WI38 (cell line): ENCODE data around the gene NFATC2.

ENCODE experiments used
- H3K4me3 ChIP-seq: 2 replicates; pipeline ENCODE4 v1.5.1; 2011; ENCODE audit warnings: low read depth, mild to moderate bottlenecking, control low read depth, low read length
- CTCF ChIP-seq: IDR thresholded peaks from 2 replicates; pipeline ENCODE4 v1.5.1; 2012; ENCODE audit warnings: low read depth, mild to moderate bottlenecking, control low read depth, low read length

Gene NFATC2

GRCh38 chr20:51440589-51440988 lies 101.9 kb downstream of the NFATC2 start:
- no peak overlapping the region for H3K4me3 ChIP-seq
- TF ChIP-seq CTCF: no peak

GRCh38 chr20:51439160-51439689 lies 103.3 kb downstream of the NFATC2 start:
- H3K4me3 ChIP-seq: no peak overlapping the region
- TF ChIP-seq CTCF: no peak

- TF ChIP-seq CTCF: no peak
- H3K4me3 ChIP-seq: no peak overlapping the region
Measured at GRCh38 chr20:51438136-51438535, 104.4 kb downstream of the NFATC2 start.

GRCh38 chr20:51437182-51437924 lies 105.2 kb downstream of the NFATC2 start:
- no peak for TF ChIP-seq CTCF

GRCh38 chr20:51434580-51435247 lies 107.8 kb downstream of the NFATC2 start:
- TF ChIP-seq CTCF: no peak
- no peak overlapping the region for H3K4me3 ChIP-seq

More at GRCh38 chr20:51437182-51437924, 105.2 kb downstream of the NFATC2 start:
- H3K4me3 ChIP-seq: no peak overlapping the region

- H3K4me3 ChIP-seq: no peak overlapping the region
- no peak for TF ChIP-seq CTCF
Measured at GRCh38 chr20:51434026-51434425, 108.5 kb downstream of the NFATC2 start.

GRCh38 chr20:51432875-51433274 lies 109.6 kb downstream of the NFATC2 start:
- no peak overlapping the region for H3K4me3 ChIP-seq
- TF ChIP-seq CTCF: no peak
